Left lobe of liver (tissue), 2 donors: ENCODE data around the gene ZNF575. TPM values are rescaled to one million over a fixed set of nuclear protein-coding genes. Genes with fewer than 3 reads are reported as not detected.
"Not testable (repeated sequence)": the region's sequence is repeated elsewhere in the genome, so short reads cannot be mapped to it uniquely, and the experiment has no call there.

Experiments used
- ATAC-seq: fragments of 200-7000 bp; cut with Tn5 transposase; one replicate; pipeline ENCODE4 v1.9.1; 2020; ENCODE audit warnings: mild to moderate bottlenecking, moderate library complexity
- DNase-seq: peaks from one replicate; pipeline ENCODE4 v3.0.0-alpha.2; 2020; ENCODE audit warnings: low spot score
- total RNA-seq: library from RNA; stranded (reverse); gene quantifications from one replicate; pipeline ENCODE4 v1.2.1, GENCODE V29; 2021
- donor health status: DM: no; HTN: no; CAD: no; lungs with moderate emphysema.
- donor health status: DM: no; HTN: yes; CAD: no.

The ZNF575 gene
- total RNA-seq, 1 donor from 2014 or later, result 1.5 TPM

GRCh38 chr19:43507880-43508279 lies 25.1 kb upstream of the ZNF575 start:
- no peak for ATAC-seq
- DNase-seq, result no peak

GRCh38 chr19:43510713-43511112 lies 22.3 kb upstream of the ZNF575 start:
- no peak for ATAC-seq
- DNase-seq, result no peak

- ATAC-seq (no peak), DNase-seq (no peak)
Observed at GRCh38 chr19:43511324-43511723, 21.7 kb upstream of the ZNF575 start.

- ATAC-seq, DNase-seq: not testable (repeated sequence)
Observed at GRCh38 chr19:43512399-43512798, 20.6 kb upstream of the ZNF575 start.

GRCh38 chr19:43518051-43518450 lies 14.9 kb upstream of the ZNF575 start:
- DNase-seq, result no peak
- ATAC-seq, result no peak

GRCh38 chr19:43519436-43520088 lies 13.4 kb upstream of the ZNF575 start:
- DNase-seq (peak; percentile 72), ATAC-seq (peak; percentile 96)

GRCh38 chr19:43522929-43523328 lies 10.1 kb upstream of the ZNF575 start:
- ATAC-seq (no peak), DNase-seq (no peak)

- not testable (repeated sequence) for ATAC-seq, DNase-seq
Observed at GRCh38 chr19:43523696-43524095, 9.3 kb upstream of the ZNF575 start.

GRCh38 chr19:43524922-43525835 lies 7.8 kb upstream of the ZNF575 start:
- DNase-seq (peak; percentile 90), ATAC-seq (peak; percentile 77)

- peak; percentile 58 for DNase-seq
- ATAC-seq, result peak; percentile 43
Observed at GRCh38 chr19:43525836-43526771, 6.9 kb upstream of the ZNF575 start.

GRCh38 chr19:43526884-43527859 lies 5.8 kb upstream of the ZNF575 start, which contains the start of gene ETHE1:
TSS of gene ETHE1 (minus strand) at chr19:43527201. CDS start at chr19:43527177, 24 bp downstream.
- peak; percentile 92 for DNase-seq
- ATAC-seq, result peak; percentile 91

GRCh38 chr19:43527860-43528622 lies 4.9 kb upstream of the ZNF575 start:
- ATAC-seq (no peak), DNase-seq (no peak)

GRCh38 chr19:43532571-43532961 lies 422 bp upstream of the ZNF575 start:
- DNase-seq (peak; percentile 77), ATAC-seq (peak; percentile 24)

GRCh38 chr19:43533546-43534304 lies 737 bp downstream of the ZNF575 start:
- peak; percentile 98 for DNase-seq
- ATAC-seq, result peak; percentile 81

GRCh38 chr19:43534305-43534815 lies 1.4 kb downstream of the ZNF575 start:
- no peak for DNase-seq
- ATAC-seq, result no peak

- ATAC-seq (no peak), DNase-seq (peak; percentile 61)
Observed at GRCh38 chr19:43534816-43535761, 2.1 kb downstream of the ZNF575 start.

- DNase-seq, result no peak
- no peak for ATAC-seq
Observed at GRCh38 chr19:43538922-43539321, 5.9 kb downstream of the ZNF575 start.
